Dermis blood vessel endothelial cell (primary cell): ENCODE data around the gene ZNF587. TPM values are rescaled to one million over a fixed set of nuclear protein-coding genes. Genes with fewer than 3 reads are reported as not detected.
"Not testable (repeated sequence)": the region's sequence is repeated elsewhere in the genome, so short reads cannot be mapped to it uniquely, and the experiment has no call there.

Source experiments
- DNase-seq: peaks from one replicate; pipeline ENCODE4 v3.0.0; 2010
- total RNA-seq: library from RNA; depleted of rRNA; stranded (reverse); fragments of >200 nt; gene quantifications from 2 replicates; pipeline ENCODE4 v1.2.3, GENCODE V29; 2014

Gene ZNF587
- total RNA-seq, 1 donor from 2014 or later, result 29.4 TPM

DNA sequence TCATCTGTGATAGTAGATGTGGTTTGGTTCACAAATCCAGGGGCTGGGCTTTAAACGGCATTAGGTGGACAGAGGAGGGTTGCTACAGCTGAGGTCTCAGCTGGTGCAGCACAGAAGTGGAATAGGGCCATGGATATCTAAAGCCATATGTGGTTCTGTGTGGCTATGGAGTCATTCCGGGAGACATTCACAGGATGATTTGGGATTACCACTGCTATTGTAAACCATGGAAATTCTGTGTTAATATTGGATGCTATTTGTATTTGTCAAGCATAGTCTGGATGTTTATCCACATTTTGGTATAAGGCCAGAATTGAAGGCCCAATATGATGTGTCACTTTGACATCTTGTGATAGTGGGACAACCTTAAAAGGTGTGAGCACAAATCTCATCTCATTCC, 26.5 kb upstream of the ZNF587 start:
- DNase-seq, result not testable (repeated sequence)

DNA sequence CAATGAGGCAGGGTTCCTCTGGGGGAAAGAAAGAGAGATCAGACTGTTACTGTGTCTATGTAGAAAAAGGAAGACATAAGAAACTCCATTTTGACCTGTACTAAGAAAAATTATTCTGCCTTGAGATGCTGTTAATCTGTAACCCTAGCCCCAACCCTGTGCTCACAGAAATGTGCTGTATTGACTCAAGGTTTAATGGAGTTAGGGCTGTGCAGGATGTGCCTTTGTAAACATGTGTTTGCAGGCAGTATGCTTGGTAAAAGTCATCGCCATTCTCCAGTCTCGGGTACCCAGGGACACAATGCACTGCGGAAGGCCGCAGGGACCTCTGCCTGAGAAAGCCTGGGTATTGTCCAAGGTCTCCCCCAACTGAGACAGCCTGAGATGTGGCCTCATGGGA, 26.1 kb upstream of the ZNF587 start:
- not testable (repeated sequence) for DNase-seq

GRCh38 chr19:57825511-57825910, 24.1 kb upstream of the ZNF587 start:
- no peak for DNase-seq

DNA sequence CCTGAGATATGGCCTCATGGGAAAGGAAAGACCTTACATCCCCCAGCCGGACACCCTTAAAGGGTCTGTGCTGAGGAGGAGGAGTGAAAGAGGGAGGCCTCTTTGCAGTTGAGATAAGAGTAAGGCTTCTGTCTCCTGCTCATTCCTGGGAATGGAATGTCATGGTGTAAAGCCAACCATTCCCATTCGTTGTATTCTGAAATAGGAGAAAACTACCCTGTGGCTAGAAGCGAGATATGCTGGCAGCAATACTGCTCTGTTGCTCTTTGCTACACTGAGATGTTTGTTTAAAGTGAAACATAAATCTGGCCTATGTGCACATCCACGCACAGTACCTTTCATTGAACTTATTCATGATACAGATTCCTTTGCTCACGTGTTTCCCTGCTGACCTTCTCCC, 20.3 kb upstream of the ZNF587 start:
- DNase-seq, result no peak

DNA sequence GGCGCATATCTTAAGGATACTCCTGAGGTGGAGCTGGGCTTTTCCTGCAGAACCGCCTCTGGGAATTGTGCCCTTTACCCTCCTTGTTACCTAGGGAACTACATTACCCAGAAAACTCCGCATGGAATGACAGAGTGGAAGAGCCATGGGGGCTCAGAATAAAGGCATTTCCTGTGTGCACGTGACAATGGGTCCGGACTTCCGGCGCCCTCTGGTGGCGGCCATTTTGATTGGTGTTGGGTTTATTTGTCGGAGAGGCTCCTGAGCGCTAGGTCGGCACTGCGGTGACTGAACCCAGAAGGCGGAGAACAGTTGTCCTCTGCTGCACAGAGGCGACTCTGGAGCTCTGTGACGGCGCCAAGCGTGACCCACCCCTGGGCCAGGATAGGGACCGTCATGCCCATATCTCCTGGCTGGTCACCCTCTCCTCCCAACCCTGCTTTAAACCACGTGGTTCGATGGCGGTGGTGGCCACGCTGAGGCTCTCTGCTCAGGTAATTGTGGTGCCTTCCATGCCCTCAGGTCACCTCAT, 19.5 kb upstream of the ZNF587 start, which contains the start of gene ZNF587B:
ZNF587B (plus strand) TSS at position 229 of the 532 bp plus-strand sequence; CDS start at position 459, 230 bp downstream.
- peak; percentile 69 for DNase-seq

DNA sequence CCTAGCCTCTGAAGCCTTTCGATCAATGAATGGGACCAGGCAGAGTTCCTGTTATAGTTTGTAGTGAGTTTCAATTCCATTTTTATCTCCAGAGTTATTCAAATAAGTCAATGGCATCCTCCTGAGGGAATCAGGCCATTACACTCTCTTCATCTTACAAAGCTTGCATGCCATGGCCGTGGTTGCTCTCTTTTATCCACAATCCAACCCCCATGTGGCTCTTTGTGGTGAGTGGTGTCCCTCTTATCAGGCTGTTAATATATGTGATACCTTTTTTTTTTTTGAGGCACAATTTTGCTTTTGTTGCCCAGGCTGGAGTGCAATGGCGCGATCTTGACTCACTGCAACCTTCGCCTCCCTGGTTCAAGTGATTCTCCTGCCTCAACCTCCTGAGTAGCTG, 12.7 kb upstream of the ZNF587 start:
- DNase-seq, result not testable (repeated sequence)

DNA sequence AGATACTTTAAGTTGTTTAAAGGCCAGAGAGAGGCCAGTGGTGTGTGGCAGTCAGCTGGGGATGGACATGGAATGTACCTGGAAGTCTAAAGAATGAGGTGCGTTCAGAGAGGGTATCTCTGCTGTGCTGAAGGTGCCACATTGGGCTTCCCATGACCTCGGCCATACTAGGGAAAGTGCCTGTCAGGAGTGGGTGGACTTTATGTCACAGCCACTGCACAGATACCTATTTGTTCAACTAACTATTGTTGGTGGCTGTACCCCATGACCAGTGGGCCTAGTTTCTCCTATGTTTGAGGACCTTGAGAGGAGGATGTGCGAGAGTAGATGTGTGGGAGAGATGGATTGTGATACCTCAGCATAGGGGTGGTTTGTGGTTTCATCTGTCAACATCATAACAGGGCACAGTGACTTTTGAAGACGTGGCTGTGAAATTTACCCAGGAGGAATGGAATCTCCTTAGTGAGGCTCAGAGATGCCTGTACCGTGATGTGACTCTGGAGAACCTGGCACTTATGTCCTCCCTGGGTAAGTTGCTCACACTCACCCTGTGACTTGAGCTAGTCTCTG, 11.0 kb upstream of the ZNF587 start:
- DNase-seq, result not testable (repeated sequence)

- DNase-seq, result no peak
These were observed 8.4 kb upstream of the ZNF587 start for GRCh38 chr19:57841122-57841763.

DNA sequence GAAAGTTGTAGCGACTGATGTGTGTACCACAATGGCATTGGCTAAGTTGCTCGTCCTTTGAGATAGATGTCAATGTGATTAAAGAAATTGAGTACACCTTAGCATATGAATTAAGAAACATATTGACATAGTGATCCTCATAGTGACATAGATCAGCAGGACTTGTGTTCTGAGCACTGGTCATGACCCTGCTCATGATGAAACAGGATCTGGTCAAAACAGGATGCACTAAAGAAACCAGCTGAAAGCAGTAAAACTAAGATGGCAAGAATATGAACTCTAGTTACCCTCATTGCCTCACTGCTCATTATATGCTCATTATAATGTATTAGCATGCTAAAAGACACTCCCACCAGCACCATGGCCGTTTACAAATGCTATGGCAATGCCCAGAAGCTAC, 2.5 kb upstream of the ZNF587 start:
- peak; percentile 27 for DNase-seq

DNA sequence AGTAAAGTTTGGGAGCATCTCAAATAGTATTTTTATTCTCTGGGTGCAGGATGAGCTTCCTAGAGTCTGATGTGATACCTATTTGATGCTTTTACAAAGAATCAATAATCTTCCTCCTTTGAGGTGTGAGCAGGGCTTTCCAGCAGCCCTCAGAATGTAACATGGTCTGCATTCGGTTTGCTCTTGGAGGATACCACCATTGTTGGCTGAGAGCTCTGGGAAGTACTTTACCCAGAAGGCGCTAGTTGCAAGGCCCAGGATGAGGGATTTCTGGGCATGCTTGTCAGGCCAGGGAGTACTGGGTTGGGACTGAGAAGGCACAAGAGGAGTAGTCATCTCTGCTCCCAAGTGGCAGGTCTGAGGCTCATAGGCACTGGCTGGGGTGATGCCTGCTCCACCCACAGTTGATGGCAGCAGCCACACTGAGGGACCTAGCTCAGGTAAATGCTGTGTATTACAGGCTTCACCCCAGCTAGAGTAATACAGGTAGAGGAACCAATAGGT, 445 bp upstream of the ZNF587 start:
- DNase-seq, result not testable (repeated sequence)

DNA sequence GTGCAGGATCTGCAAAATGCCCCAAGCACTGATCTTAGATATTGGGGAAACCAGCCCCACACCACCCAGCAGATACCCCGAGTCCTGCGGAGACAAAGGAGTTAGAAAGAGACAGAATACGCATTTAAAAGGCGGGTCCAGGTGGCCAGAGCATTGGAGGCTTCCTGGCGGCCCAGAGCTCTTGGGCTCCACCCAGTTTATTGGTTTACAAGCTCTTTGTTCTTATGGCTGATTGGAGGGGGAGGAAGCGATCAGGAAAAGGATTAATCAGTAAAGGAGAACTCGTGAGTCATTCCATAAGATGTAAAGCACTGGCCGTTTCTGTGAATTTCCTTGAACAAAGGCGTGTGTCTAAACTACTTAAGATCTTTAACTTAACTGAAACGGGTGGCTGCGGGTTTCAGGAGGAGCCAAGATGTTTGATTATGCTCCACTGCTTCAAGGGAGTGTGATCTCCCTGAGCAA, 926 bp downstream of the ZNF587 start:
- DNase-seq, result peak; percentile 83

DNA sequence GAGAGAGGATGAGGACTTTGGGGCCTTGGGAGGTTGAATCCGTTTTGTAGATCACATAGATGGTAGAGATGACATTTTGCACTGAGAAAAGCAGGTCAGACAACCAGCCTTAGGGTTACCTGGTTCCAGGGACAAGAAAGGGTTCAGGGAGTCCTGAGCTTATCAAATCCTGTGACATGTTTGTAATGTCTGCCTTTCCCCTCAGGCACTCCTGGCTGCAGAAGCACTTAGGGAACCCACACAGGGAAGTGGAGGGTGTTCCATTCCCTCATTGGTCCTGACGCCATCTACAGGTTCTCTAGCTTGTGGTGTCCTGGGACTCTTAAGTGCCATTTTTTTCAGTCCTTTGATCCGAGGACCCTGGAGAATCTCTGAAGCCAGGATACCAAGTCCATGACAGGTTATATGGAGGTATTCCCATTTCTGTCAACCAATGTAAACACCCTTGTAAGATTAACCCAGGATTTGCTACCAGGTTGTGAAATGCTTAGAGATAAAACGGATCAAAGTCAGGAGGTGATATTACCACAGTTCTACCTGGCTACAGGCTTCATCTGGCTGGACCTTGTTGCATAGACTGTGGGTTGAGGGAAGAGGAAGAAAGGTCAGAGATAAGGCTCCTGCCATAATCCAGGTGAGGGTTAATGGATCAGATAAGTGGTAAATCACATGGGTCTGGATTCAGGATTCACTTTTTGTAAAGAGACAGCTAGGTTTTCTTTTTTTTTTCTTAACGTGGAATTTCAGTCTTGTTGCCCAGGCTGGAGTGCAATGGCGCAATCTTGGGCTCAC, 2.3 kb downstream of the ZNF587 start:
- not testable (repeated sequence) for DNase-seq

- not testable (repeated sequence) for DNase-seq
These were observed 4.5 kb downstream of the ZNF587 start for GRCh38 chr19:57854117-57854516.

DNA sequence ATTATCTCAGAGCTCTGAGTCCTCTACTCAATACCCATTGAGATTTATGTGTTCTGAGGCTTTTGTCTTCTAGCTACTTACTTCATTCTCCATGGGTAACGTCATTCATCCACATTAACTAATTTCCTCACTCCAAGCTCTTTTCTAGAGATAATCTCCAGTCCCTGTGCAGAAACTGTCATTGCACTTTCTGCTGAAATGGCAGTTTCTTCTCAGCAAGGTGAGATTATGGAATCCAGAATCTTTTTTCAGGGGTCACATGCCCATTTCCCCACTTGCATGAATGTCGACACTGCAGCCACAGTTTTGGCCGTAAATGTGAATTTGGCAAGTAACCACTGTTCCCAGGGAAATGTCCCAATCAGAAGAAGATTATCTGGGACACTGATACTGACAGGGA, 12.7 kb downstream of the ZNF587 start:
- DNase-seq, result not testable (repeated sequence)

DNA sequence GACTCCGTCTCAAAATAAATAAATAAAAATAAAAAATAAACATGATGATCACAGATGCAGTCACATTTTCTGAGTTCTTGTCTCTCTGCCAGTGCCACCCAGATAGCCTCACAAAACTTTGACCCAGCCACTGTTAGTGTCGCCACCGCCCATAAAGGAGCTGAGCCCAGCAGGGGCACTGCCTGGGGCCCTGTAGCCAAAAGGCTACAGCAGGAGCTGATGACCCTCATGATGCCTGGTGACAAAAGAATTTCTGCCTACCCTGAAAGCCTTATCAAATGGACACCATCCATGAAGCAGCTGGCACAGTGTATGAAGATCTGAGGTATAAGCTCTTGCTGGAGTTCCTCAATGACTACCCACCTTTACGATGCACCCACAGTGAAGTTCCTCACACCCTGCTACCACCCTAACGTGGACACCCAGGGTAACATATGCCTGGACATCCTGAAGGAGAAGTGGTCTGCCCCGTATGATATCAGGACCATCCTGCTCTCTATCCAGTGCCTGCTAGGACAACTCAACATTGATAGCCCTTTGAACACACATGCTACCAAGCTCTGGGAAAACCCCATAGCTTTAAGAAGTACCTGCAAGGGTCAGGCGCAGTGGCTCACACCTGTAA, 18.3 kb downstream of the ZNF587 start:
- DNase-seq, result no peak

GRCh38 chr19:57869655-57870054, 20.0 kb downstream of the ZNF587 start:
- DNase-seq, result not testable (repeated sequence)

GRCh38 chr19:57870225-57870624, 20.6 kb downstream of the ZNF587 start:
- DNase-seq, result no peak

DNA sequence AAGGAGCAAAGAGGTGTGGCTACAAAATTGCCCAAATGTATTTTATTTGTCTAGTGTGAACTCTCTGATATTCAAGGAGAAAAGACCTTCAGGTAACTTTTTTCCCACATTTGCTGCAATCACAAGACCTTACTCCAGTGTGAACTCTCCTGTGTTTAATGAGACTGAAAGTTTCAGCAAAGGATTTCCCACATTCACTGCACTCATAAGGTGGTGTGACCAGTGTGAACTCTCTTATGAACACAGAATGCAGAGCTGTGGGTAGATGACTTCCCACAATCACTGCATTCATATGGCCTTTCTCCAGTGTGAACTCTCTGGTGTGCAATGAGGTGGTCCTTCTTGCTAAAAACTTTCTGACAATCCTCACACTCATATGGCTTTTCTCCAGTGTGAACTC, 22.8 kb downstream of the ZNF587 start:
- no peak for DNase-seq

DNA sequence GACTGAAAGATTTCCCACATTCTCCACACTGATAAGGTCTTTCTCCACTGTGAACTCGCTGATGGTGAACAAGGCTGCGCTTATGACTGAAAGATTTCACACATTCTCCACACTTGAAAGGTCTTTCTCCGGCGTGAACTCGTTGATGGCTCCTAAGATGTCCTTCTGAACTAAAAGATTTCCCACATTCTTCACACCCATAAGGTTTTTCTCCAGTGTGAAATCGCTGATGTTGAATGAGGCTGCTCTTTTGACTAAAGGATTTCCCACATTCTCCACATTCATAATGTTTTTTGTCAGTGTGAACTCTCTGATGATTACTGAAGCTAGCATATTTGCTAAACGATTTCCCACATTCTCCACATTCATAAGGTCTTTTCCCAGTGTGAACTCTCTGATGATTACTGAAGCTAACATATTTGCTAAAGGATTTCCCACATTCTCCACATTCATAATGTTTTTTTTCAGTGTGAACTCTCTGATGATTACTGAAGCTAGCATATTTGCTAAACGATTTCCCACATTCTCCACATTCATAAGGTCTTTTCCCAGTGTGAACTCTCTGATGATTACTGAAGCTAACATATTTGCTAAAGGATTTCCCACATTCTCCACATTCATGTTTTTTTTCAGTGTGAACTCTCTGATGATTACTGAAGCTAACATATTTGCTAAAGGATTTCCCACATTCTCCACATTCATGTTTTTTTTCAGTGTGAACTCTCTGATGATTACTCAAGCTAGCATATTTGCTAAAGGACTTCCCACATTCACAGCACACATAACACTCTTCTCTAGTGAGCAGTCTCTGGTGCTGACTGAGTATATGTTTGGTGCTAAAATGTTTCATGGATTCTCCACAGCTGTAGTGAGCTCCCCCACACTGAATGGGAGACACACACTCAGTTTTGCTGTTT, 24.5 kb downstream of the ZNF587 start:
- not testable (repeated sequence) for DNase-seq

- DNase-seq, result no peak
These were observed 36.4 kb downstream of the ZNF587 start for GRCh38 chr19:57886046-57886445.

DNA sequence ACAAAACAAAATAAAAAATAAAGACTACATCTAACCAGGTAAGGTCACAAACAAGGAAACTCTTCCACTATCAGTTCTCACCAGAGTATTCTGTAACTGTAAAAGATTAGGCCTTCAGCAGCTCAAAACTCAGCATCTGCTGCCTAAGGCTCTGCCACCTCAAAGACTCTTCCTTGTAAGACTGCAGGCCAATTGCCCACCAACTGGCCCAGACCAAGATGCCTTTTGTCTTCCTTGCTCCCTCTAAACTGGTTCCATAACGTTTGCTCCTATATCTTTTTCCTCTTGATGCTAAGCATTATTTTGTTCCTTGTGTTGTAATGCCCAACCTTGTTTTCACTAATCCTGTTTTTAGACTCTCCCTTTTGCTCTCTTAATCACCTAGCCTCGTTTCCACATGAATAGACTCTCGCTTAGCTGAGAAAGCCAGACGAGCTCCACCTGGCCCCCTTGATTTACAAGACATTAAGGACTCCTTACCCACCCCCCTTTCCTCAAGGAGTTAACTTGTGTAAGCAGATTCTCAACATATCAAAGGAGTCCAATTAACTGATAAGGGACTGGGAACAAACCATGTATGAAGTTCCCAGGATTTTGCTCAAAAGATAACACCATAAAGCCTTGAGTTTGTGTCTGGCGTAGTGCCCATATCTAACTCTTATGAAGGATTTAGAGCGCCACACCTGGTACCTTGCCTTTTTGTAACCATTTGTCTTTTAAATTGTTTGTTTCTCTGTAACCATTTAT, 37.7 kb downstream of the ZNF587 start:
- DNase-seq, result no peak
